Astrocyte of the spinal cord (primary cell): ENCODE measurements around the gene UBE2O.

Source experiments
- DNase-seq: peaks from one replicate; pipeline ENCODE4 v3.0.0; 2011; ENCODE audit warnings: low read depth, low spot score
- H3K4me3 ChIP-seq: 2 replicates; pipeline ENCODE4 v1.5.1; 2011; ENCODE audit warnings: low read depth, mild to moderate bottlenecking, low read length, moderate library complexity
- in situ Hi-C: cut with HindIII; loops from 2 replicates; pipeline ENCODE4 v1.10.0; 2017; ENCODE audit warnings: low sequenced_read_pairs
- TF ChIP-seq, protein P1 (sequence below): IDR thresholded peaks from 2 replicates; pipeline ENCODE4 v1.5.1; 2012; ENCODE audit warnings: low read depth, mild to moderate bottlenecking, low read length, inconsistent platforms

Gene UBE2O

DNA sequence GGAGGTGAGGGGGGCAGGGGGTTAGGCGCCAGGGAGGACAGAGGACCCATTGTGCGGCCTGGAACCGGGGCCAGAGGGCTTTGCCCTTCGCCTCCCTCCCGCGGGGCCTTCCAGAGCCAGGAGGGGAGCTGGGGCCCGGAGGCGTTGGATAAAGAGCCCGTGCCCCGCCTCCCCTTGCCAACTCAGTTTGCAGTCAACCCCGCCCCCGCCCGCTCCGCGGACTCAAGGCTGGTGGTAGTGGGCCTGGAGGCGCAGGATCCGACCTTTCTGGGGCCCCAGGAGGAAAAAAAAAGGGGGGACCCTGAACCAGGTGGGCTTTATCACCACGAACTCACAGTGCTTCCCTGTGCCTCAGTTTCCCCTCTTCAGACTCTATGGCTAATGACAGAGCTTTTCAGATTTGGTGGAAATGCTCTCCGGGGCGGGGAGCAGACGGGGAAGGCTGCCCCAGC is 70.6 kb downstream of the UBE2O start:
- TF ChIP-seq, protein P1, sequence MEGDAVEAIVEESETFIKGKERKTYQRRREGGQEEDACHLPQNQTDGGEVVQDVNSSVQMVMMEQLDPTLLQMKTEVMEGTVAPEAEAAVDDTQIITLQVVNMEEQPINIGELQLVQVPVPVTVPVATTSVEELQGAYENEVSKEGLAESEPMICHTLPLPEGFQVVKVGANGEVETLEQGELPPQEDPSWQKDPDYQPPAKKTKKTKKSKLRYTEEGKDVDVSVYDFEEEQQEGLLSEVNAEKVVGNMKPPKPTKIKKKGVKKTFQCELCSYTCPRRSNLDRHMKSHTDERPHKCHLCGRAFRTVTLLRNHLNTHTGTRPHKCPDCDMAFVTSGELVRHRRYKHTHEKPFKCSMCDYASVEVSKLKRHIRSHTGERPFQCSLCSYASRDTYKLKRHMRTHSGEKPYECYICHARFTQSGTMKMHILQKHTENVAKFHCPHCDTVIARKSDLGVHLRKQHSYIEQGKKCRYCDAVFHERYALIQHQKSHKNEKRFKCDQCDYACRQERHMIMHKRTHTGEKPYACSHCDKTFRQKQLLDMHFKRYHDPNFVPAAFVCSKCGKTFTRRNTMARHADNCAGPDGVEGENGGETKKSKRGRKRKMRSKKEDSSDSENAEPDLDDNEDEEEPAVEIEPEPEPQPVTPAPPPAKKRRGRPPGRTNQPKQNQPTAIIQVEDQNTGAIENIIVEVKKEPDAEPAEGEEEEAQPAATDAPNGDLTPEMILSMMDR = no peak
- DNase-seq = peak; percentile 49
- H3K4me3 ChIP-seq = peak overlapping the region; percentile 55
- in situ Hi-C loops = no loop called here

DNA sequence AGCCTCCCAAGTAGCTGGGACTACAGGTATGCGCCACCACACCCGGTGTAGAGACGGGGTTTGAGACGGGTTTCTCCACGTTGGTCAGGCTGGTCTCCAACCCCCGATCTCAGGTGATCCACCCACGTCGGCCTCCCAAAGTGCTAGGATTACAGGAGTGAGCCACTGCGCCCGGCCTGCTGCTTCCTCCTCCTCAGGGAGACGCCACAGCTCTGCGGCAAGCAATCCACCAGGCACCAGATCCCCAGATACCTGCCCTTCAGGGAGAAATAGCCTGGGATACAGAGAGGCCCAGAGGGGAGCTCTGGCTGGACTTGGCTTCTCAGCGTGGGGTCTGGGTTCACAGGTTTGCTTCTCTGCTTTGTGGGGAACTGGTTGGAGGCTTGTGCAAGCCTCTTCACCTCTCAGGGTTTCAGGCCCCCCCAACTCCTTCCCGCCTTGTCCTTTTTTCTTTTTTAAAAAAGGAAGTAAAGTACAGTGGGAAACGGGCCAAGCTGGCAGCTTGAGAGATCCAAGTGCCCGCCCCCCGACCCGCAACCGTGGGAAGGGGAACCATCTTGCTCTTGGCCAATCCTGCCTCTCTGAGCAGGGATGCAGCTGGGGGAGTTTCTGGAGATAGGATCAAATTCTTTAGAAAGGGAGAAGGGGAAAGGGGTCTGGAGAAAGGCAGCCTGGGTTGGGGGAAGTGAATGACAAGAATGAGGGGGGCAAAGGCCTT is 71.2 kb downstream of the UBE2O start:
- no peak for DNase-seq
- in situ Hi-C loops = no loop called here
- no peak overlapping the region for H3K4me3 ChIP-seq
- TF ChIP-seq, protein P1 = no peak

DNA sequence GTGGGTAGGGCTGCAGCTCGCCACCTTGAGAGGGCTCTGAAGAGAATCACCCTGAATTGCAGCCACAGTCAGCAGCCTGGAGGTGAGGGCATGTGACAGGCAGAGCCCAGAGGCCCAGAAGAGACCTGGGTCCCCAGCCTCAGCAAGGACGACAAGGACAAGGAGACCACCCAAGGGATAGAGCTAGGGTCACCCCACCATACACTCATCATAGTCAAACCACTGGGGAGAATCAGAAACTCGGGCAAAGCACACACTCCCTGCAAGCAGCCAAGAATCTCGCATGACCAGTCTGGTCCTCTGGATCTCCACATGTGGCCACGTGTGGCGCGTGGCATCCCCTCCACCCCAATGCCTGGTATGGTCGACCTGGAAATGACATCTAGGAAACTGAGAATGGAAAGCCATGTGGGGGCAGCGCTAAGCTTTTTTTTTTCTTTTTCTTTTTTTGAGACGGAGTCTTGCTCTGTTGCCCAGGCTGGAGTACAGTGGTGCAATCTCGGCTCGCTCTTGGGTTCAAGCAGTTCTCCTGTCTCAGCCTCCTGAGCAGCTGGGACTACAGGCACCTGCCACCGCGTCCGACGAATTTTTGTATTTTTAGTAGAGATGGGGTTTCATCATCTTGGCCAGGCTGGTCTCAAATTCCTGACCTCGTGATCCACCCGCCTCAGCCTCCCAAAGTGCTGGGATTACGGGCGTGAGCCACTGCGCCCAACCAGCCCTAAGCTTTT is 73.1 kb downstream of the UBE2O start:
- no peak overlapping the region for H3K4me3 ChIP-seq
- no peak for DNase-seq
- TF ChIP-seq, protein P1 = no peak
- in situ Hi-C loops = no loop called here

DNA sequence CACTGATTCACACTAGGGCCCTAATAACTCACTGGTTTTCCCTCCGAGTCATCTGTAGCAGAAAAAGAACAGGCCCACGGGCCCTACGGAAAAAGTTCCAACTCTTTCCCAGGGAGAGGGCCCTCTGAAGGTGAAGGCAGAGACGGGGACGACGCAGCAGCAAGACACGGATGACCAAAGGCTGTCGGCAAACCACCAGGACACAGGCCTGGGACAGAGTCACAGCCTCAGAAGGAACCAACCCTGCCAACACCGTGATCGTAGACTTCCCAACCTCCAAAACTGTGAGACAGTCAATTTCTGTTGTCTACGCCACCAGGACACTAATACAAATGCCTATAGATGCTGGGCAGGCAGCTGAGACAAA is 73.7 kb downstream of the UBE2O start:
- no peak for DNase-seq
- TF ChIP-seq, protein P1 = no peak
- no peak overlapping the region for H3K4me3 ChIP-seq
- in situ Hi-C loops = no loop called here

DNA sequence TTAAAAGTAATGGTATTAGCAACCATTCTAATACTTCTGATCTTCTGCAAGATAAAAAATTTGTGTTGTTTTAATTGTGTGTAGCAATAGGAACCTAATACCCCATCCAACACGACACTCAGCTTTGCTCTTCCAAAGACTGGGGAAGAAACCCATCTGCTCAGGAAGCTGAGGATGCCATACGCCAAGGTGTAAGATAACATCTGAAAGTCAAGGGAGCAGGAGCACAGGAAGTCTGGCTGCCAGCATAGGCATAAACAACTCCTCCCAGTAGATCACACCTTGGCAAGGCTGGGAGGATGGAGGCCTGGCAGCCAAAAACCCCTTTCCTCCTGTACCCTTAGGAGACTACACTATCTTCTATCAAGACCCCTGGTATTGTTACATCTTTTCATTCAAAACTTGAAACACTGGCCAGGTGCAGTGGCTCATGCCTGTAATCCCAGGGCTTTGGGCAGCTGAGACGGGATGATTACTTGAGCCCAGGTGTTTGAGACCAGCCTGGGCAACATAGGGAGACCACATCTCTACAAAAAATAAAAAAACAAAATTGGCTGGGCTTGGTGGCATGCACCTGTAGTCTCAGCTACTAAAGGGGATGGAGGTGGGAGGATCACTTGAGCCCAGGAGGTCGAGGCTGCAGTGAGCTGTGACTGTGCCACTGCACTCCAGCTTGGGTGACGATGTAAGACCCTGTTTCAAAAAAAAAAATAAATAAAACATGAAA is 74.2 kb downstream of the UBE2O start:
- in situ Hi-C loops = no loop called here
- TF ChIP-seq, protein P1 = no peak
- no peak for DNase-seq
- no peak overlapping the region for H3K4me3 ChIP-seq

DNA sequence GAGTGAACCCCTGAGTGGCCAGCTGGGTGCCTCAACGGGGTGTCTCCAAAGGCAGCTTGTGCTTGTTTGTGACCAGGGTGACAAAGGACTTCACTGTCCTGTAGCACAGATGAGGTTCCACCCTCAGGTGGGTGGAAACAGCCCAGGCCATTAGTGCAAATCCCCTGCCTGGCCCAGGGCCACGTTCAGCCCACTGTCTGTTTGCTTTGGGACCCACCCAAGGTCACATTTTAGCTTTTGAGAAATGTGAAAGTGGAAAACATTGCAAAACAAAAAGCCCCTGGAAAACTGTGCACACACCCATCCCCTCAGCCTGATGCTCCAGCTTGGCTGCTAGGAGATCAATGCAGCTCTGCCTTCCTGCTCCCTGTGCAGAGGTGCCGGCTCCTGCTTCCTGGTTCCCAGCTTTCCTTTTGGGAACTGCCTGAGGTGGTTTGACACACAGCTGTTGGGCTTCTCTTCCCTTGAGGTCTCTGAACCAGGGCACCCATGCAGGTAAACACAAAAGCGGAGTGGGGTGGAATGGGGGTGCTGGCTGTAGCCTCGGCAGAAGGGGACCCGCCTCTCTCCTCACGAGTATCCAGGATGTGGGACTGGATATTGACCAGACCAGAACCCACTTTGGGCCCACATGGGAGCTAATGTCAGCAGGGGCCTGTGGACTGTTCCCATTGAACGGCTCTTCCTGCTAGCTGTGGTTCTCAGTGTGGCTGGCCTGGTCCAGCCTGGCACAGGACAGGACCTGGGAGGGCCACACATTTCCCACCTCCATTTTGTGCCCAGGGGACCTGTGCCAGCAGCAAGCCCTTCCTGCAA is 76.4 kb downstream of the UBE2O start:
- DNase-seq = no peak
- no peak overlapping the region for H3K4me3 ChIP-seq
- TF ChIP-seq, protein P1 = no peak
- in situ Hi-C loops = no loop called here
